ENCODE data around the gene VAPA. TPM values are rescaled to one million over a fixed set of nuclear protein-coding genes. Genes with fewer than 3 reads are reported as not detected.

The VAPA gene
- 273 and 369 TPM in 2 replicates for total RNA-seq

DNA sequence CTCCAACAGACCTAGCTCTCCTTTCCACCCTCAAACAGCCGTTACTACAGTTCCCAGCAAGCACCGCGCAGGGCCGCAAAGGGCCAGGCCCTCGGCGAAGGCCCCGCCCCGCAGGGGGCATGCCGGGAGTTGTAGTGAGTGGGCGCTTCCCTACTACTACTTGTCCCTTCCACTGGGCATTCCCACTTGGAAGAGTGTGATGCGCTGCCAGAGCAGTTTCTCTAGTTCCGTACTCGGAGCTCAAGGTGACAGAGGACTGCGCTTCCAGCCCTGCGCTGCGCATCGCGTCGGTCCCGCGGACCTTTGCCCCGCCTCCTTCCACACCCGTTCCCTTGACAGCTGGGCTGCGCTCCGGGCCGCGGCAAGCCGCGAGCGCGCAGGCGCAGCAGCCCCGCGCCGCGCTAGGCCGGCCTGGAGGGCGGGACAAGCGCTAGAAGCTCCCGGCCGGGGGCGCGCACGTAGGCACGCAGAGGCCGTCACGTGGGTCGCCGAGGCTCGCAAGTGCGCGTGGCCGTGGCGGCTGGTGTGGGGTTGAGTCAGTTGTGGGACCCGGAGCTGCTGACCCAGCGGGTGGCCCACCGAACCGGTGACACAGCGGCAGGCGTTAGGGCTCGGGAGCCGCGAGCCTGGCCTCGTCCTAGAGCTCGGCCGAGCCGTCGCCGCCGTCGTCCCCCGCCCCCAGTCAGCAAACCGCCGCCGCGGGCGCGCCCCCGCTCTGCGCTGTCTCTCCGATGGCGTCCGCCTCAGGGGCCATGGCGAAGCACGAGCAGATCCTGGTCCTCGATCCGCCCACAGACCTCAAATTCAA, at the start of gene VAPA:
Gene VAPA (plus strand): TSS at position 491 of the 808 bp plus-strand sequence. CDS start 241 bp downstream, at position 732.

DNA sequence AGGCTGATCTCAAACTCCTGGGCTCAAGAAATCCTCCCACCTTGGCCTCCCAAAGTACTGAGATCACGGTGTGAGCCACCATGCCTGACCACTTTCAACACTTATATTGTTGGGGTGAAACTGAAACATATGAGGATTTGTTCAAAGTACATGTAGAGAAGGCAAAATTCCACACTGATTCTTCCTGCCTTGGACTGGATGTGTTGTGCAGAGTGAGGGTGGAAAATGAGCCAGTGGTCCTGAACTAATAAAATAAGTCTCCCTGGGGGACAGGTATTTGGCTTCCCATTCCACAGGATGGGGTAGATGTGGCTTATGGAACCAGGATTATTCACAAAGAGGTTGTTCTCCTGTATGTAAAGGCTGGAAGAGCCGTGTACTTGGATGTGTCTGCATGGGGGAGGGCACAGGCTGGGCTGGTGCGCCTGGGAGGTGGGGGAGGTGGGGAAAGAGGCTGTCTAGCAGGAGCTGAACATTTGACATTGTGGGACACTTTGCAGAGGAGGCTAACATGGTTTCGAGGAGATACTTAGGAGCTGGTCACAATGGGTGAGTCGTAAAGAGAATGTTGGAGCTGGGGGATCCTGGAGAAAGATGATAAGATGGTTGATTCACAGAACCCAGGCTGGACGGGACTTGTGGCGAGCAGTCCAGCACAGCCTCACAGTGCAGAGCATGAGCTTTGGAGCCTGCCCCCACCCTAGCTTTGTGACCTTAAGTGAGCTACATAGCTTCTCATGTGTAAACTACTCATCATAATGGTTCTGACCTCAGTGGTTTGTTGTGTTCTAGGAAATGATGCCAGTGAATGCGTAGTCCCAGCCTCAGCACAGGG, 28.4 kb upstream of the VAPA start, which contains the start of gene TXNDC2:
Gene TXNDC2 (plus strand): TSS at position 804 of the 835 bp plus-strand sequence. CDS start 708 bp downstream, outside the sequence.

Other genes starting within 250 kb of the VAPA start
- 73.6 and 84.0 TPM in 2 replicates for gene RAB31, start 205.7 kb upstream of the VAPA start, total RNA-seq
- gene TXNDC2, start 28.0 kb upstream of the VAPA start, total RNA-seq, result 0.06 TPM in 1 of 2 replicates, not detected in the other